Stimulated activated CD8-positive, alpha-beta memory T cell treated with anti-CD3 and anti-CD28 coated beads, Interleukin-7, amount 100 ng/mL, for 4 hours (primary cell): Measurements from ENCODE around the gene UBE2H.
"Not testable (repeated sequence)": the region's sequence is repeated elsewhere in the genome, so short reads cannot be mapped to it uniquely, and the experiment has no call there.

Source experiments
- DNase-seq, 2 donors: peaks; one replicate each; pipeline ENCODE4 v3.0.0-alpha.2; 2020; ENCODE audit warnings: low read depth in 2 of 2

UBE2H gene

DNA sequence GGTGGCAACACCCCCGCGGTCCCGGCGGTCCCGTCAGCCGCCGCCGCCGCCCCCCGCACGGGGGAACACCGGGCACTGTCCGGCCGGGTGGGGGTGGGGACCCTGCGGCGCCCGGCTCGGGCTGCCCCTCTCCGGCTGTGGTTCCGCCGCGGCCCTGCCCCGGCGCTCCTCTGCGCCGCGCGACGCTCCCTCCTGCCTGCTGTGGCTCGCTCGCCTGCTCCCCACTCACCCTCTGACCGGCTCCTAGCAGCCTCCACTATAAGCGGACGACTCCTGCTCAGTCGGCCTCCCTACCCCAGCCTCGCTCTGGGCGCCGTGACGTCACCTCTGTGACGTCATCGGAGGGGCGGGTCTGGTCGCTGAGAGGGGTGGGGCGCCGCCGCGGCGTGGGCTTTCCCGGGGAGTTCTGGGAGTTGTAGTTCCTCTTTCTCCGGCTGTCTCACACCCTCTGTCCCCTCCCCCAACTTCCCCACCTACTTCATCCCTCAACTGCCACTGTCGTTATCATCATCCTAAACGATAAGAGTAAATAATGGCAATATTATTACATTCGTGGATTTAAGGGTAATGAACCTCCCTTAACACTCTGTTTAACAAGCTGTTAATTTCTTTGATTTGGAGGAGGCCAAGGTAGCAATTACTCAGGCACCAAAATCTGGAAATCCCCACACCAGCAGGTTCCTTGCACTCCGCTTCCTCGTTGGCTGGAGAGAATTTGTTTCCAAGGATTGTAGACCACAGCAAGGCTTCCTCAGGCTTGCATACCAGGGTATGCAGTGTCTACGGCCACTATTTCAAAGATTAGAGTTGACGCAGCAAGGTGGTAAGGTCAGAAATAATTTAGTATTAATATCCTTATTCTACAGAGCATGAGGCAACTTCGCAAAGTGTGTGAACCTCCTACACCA is at the start of gene UBE2H:
UBE2H (minus strand) TSS at position 308 of the 908 bp plus-strand sequence. CDS start 405 bp downstream, outside the sequence.
- peak; percentile 82 to 85 for DNase-seq

DNA sequence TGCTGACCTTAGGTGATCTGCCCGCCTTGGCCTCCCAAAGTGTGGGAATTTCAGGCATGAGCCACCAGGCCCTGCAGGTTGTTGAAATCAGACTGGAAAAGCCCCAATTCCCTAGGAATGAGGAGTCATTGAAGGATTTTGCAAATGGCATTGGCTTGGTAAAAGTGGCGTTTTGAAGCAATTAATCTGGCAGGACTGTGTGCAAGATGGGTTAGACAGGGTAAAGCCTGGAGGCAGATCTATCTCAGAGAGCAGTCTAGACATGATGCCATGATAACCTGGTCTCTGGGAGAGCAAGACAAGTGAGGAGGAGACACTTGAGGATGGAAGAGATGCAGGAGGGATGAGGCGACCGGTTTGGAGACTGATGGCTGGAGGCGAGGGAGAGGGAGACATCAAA is 45.7 kb upstream of the UBE2H start:
- no peak for DNase-seq

DNA sequence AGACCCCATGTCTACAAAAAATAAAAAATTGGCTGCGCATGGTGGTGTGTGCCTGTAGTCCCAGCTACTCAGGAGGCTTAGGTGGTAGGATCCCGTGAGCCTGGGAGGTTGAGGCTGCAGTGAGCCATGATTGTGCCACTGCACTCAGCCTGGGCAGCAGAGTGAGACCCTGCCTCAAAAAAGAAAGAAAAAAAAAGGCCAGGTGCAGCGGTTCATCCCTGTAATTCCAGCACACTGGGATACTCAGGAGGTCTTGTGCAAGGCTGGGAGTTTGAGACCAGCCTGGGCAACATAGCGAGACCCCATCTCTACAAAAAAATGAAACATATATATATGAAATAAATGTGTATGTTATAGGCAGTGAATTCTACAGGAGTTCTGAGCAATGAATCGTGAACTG is 44.5 kb upstream of the UBE2H start:
- no peak for DNase-seq

DNA sequence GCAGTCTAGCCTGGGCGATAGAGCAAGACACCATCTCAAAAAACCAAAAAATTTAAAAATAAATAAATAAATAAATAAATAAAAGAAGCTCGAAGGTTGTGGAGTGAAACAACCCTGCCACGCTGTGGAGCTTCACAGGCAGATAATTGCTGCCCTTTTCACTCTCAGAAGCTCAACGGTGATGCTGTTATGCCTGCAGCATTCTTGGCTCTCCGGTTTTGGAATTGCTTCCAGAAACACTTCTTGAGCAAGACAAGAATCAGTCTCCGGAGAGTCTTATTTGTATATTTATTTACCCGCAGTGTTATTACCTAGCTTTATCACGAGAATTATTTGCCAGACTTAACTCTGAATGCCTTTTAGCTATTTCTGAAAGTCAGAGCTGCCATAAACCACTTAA is 40.5 kb upstream of the UBE2H start:
- DNase-seq, result no peak

DNA sequence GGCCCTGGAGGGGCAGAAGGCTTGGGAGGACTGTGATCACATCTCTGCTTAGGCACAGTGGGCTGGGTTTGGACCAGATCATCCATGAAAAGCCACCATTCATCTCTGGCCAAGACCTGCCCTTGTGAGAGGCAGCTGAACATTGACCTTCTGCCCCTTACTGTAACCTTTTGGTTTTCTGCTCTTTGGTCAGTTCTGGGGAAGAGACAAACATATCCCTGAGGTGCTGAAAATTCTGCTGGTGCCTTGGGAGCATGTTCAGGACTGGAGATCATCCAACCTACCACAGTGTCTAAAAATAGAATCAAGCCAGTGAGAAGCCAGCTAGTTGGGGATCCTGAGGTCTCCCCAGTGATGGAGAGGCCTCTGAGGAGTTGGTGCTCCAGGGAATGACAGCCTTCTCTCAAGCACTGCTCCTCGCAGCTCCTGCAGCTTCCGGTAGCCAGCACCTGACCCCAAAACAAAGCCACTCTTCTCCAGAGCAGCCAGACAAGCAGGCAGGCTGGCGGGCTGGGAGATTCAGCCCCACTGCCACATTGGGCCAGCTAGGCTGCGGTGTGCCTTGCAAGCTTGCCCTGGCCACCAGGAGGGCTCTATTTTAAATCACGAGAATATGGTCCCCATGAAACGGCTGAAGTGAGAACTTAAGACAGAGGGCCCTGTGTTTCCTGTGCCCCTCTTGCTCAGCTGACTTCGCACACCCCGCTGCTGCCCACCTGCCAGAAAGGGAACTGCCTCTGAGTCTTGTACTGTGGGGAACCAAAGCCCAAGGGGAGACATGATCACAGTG is 37.8 kb upstream of the UBE2H start:
- DNase-seq, result no peak

DNA sequence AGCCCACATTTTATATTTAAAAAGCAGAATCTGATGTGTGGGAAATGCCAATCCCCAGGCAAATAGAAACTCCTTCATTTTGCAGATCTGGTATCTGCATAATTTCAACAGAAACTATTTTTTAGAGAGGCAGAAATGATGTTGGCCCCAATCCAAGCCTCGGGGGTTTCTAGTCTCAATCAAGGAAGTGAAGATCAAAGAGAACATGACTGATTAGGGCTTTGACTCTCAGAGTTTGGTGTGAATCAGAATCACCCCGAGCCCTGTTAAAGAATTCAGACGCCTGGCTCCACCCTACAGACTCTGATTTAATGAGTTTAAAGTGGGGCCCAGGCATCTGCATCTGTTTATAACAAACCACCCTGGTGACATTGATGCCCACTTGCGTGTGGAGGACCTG is 36.7 kb upstream of the UBE2H start:
- DNase-seq, result peak; percentile 7 to 31

DNA sequence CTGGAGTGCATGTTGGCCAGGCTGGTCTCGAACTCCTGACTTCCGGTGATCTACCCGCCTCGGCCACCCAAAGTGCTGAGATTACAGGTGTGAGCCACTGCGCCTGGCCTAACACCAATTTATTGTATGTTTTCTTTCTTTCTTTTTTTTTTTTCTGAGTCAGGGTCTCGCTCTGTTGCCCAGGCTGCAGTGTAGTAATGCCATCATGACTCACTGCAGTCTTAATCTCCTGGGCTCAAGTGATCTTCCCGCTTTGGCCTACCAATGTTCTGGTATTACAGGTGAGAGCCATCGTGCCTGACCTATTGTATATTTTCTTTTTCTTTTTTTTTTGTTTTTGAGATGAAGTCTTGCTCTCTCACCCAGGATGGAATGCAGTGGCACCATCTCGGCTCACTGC is 33.8 kb upstream of the UBE2H start:
- no peak for DNase-seq

DNA sequence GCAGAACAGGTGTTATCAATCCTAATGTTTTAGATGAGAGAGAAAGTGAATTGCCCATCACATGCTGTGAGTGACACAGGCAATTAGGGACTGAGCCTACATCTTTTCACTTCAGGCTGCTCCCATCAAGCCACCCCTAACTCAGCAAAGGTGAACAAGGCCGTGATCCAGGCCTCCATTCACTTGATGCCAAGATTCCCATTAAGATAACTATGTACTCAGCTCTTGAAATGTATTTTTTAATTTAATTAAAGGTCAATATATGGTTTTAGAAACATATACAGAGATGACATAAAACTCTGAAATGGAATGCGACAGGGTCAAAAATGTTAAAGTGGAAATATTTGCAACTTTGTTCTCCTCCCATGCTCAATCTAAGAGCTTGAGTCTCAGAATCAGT is 27.9 kb upstream of the UBE2H start:
- DNase-seq, result no peak

DNA sequence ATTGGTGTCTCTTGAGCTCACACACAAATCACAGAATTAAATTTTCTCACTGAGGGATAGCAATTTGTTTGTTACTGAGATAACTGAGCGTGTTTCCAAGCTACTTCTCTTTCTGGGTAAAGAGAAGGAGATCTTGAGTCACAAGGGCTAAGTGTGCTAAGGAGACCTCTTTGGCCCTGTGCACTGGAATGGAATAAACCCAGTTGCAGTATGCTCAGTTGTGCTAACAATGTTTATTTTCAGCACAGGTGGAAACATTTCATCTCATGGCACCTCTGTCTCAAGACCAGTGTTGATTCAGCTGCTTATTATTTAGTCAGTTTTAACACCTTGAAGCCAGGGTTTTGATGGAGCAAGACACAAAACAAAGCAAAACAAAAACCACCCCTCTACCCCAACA is 22.5 kb upstream of the UBE2H start:
- no peak for DNase-seq

DNA sequence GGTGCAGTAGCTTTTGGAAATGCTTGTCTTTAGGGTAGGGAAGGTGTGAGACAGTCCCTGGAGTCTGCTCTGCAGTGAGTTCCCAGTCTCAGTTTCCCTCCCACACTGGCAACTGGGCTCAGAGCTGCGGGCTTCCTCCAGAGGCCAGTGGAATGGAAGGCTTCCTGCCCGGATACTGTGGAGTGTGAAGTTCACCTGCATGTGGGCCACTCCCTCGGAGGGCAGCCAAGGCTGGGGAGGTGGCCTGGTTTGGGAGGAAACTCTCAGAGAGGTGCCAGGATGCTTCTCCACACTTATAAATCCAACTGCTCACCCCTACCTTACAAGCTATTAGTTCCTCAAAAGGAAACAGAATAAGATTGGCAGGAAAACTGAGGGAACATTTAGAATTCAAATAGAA is 18.1 kb upstream of the UBE2H start:
- no peak for DNase-seq

DNA sequence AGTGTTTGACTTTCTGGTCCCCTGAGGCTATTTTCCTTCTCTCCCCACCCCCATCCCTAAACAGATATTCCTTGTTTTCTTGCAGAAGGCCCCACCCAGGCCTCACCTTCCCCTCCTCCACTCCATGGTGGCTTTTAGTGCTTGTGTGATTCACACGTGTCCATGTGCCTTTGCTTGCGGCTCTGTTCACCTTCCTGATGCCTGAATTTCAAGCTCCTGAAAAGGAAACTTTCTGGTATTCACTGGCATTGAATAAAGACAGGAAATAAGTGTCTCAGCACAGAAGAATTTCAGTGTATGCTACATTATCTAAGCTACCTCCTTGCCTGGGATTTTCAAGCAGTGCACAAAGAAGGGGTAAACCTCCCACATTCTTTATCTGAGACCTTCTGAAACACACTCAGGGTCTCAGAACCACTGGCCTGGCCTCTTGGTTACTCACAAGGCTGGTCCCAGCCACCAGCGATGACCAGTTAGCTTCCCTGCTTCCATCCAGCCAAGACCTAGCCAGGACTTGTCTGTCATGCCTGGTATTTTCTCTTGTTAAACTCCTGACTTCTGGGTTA is 17.2 kb upstream of the UBE2H start:
- no peak for DNase-seq

DNA sequence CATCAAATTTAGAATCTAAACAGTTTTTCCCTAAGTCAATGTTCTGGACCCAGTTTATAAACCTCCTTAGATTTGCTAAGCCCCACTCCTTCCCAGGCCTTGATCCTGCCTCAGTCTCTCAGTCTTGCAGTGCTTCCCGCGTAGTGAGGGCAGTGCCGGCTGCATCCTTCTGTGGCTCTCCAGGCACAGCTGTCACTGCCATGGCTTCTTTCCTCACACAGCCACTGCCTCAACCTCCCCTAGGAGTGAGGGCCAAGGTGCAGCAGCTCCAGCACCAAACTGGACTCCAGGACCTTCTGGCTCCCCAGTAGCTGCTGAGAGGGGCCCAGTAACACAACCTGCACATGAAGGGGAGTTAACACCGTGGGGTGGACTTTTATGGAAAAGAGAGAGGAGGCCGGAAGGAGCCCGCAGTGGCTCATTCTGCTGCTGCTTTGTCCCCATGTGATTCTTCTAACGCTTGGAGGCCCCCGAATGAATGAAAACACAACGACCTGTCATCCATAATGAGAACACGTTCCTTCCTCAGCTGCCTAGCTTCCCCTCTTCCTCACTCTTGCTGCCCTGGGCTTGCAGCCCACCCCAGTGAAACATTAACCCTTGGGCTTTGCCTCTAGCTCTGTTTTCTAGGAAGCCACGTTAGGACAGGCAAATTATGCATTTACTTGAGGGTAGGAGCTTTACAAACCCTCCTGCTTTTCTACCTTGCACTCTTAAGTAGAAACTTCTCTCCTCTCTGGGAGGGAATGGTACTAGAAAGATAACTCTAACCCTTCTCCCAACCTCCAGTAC is 16.0 kb upstream of the UBE2H start:
- no peak for DNase-seq

DNA sequence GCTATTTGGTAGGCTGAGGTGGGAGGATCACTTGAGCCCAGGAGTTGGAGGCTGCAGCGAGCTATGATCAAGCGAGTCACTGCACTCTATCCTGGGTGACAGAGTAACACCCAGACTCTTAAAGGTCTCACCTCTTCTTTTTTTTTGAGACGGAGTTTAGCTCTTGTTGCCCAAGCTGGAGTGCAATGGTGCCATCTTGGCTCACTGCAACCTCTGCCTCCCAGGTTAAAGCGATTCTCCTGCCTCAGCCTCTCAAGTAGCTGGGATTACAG is 7.4 kb upstream of the UBE2H start:
- DNase-seq, result not testable (repeated sequence)

DNA sequence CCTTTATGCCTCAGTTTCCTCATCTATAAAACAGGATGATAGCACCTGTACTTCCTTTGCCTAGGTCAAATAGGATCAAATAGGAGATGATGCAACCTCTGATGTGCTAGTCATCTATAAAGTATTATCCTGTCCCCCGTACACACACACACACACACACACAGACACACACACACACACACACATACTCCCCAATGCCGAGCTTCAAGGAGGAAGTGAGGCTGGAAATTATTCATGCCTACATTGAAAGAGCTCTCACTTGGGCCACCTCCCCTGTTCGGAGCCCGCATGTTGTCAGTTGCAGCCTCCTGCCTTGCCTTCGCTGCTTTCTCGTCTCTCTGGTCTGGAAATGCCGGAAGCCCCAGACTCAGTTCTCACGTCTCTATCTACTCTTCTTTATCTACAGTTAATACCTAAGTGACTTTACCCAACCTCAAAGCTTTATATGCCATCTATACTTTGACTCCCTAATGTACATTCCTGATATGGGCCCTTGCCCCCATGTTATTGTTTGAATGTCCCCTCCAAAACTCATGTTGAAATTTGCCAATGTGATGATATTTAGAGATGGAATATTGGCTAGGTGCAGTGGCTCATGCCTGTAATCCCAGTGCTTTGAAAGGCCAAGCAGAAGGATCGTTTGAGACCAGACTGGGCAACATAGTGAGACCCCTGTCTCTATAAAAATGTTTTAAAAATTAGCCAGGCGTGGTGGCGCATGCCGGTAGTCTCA is 6.9 kb upstream of the UBE2H start:
- no peak for DNase-seq

DNA sequence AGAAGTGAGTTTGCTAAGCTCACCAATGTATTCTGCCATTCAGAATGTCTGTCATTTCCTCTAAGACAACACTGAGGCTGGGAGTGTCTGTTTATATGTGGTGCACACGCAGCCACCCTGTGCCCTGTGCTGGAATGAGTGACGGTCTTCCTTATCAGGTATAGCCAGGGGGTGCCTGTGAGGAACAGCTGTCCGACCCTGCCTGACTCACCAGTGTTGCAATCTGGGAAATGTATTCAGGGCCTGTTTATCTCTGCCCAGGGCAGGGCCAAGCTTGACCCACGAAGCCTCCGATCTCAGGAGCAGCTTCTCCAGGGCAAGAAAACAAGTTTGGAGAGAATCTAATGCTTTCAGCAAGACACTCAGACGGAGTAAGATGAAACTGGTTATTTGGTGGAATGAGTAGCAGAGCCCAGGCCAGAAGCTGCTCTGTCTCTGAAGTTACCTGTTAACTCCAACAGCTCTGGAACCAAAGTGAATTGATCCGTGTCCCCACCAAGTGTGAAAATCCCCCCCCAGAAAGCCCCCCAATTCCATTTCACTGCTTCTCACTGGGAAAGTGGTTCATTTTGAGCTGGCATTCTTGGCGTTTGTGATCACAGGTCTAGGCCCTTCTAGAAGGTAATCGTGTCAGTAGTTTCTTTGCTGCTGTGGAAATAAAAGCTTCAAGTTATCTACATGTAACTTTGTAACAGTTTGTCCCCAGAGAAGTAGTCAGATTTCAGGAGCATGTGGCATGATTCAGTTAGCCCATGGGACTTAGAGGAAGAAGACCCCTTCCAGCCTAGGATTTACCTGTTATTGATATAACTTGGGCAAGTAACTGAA is 6.1 kb upstream of the UBE2H start:
- DNase-seq, result no peak

DNA sequence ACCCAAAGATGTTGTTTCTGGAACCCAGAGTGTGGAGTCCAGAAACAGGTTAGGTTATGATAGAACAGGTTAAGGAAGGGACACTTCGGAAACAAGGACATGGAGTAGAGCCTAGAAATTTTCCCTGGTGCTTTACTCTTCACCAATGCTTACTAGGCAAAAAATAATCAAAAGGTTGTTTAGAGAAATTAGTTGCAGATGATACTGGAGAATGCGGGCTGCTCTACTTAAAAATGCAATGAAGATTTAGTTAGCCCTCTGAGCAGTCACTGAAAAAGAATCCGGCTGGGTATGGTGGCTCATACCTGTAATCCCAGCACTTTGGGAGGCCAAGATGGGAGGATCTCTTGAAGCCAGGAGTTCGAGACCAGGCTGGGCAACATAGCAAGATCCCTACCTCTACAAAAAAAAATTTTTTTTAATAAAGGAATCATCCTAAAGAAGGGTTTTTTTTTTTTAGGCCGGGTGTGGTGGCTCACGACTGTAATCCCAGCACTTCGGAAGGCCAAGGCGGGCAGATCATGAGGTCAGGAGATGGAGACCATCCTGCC is 3.3 kb upstream of the UBE2H start:
- no peak for DNase-seq

DNA sequence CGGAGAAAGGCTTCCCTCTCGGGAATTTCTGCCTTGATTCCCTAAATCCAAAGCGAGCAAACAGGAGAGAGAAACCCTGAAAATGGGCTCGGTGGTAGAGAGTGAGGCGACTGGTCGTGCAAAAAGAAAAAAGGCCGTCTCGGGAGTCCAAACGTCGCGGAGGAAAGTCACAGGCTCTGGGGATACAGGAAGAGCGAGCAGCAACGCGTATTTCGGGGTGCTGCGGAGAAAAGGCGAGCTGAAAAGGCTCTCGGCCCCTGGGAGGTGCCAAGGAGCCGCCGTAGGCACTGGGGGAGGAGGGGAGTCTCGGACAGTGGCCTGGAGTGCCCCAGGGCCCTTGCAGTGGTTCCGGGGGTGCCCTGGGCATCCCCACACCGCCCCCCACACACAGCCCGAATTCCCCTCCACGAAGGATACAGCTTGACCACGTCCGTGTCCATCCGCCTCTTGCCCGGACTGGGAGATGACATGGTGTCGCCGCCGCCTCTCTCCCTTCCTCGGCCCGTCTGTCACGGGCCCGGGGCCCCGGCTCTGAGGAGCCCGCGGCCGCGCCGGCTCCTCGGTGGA is 591 bp downstream of the UBE2H start:
- DNase-seq, result peak in 1 of 2 donors; percentile 6

DNA sequence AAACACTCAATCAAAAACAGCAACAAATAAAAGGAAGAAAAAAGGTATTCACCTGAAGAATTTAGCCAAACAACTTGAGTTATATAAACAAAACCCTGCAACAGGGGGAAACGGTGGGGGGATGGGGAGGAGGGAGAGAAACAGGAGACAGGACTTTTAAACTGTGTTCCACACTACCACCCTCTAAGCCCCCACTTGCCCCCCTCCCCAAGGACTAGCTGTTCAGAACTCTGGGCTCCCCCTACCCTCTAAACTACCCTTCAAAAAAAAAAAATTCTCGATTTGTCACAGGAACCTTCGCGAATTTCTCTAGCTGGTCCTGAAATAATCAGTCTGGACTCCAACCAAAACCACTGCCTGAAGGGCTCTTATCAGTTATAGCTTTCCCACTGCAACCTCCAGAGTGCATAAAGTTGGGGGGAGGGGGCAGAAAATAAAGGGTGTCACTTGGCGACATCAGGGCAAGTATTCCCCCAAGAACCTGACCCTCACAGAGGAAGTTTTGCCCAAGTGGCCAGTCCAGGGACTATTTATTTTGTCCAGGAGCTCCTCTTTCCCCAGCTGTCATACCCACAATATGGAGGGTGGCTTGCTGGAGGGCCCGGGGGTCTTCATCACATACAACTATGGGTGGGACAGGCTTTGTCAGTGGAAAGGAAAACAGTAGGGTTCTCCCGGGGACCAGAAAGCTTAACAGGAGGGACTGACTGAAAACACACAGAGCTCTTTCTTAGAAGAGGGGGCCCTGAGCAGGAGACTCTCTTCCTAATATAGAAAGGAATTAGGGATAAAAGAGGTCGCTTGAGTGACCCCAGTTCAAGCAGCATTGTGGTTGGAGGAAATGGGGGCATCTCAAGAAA is 1.3 kb downstream of the UBE2H start:
- DNase-seq, result no peak

DNA sequence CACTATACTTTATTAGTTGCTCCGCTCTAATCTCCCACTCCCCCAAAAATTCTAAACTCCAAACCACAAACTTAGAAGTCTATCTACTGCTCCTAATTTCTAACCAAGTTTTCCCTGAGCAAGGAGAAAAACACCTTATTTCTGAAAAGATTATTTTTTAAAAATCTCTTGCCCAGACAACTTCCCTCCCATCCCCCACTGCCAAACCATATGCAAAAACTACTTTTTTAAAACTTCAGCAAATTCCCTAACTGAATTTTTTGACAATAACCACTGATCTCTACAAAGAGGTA is 1.9 kb downstream of the UBE2H start:
- DNase-seq, result no peak
